Epithelial cell of prostate (primary cell): ENCODE data around the gene KAT14.
"Not testable (repeated sequence)": the region's sequence is repeated elsewhere in the genome, so short reads cannot be mapped to it uniquely, and the experiment has no call there.

Source experiments
- DNase-seq: peaks from one replicate; pipeline ENCODE4 v3.0.0-alpha.2; 2011; ENCODE audit warnings: low read depth, low spot score
- H3K27ac ChIP-seq: fragments of 450-650 bp; 2 replicates; pipeline ENCODE4 v1.5.1; 2017; ENCODE audit warnings: mild to moderate bottlenecking

KAT14 gene

DNA sequence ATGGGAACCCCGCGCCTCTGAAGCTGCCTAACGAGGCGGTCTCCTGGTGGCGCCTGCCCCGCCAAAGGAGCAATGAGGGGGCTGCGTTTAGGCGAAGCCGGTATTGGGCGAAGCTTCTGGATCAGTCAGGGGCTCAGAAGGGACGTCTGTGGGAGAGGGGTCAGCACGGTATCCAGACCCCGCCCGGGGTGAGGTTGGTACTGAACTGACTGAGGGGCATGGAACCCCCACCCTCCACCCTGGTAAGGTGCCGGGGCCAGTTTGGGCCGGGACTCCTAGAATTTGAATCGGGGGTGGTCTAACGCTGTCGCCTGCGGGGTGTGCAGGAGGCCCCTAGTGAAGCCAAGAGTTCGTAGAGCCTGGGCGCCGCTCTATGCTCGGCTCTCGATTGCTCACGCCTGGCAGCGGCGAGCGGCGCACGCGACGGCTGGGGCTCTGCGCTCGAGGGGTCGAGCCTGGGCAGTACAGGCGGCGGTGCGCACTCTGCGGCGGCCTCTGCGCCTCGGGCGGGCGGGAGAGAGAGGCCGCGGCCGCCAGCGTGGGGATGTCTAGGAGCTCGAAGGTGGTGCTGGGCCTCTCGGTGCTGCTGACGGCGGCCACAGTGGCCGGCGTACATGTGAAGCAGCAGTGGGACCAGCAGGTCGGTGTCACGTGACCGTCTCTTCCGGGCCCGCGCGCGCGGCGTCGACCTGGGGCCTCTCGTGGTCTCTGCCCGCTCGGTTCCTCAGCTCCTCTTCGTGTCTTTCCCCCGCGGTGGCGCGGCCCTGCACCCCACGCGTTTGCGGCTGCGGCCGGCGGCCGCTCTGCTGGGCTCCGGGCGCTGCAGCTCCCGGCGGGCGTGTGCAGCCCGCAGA is at the start of gene KAT14, which contains the start of gene PET117:
KAT14 (plus strand) TSS at position 452 of the 854 bp plus-strand sequence. CDS start 4,798 bp downstream, outside the sequence.
PET117 (plus strand) TSS at position 452 of the 854 bp plus-strand sequence; CDS start at position 545, 93 bp downstream.
- peak; percentile 40 for DNase-seq
- peak within 1 kb of the TSS; percentile 78 for H3K27ac ChIP-seq

DNA sequence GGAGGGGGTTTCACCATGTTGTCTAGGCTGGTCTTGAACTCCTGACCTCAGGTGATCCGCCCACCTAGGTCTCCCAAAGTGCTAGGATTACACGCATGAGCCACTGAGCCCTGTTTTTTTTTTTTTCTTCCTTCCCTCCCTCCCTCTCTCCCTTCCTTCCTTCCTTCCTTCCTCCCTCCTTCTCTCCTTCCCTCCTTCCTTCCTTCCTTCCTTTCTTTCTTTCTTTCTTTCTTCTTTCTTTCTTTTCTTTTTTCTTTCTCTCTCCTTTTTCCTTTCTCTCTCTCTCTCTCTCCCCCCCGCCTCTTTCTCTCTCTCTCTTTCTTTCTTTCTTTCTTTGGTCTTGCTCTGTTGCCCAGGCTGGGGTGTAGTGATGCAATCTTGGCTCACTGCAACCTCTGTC is 49.4 kb upstream of the KAT14 start:
- H3K27ac ChIP-seq, DNase-seq: not testable (repeated sequence)

DNA sequence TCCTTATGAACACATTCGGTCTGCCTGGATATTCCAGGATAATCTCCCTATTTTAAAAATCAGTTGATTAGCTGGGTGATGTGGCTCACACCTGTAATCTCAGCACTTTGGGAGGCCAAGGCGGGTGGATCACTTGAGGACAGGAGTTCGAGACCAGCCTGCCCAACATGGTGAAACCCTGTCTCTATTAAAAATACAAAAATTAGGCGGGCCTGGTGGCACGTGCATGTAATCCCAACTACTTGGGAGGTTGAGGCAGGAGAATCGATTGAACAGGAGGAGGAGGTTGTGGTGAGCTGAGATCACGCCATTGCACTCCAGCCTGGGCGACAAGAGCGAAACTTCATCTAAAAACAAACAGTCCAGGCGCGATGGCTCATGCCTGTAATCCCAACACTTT is 48.8 kb upstream of the KAT14 start:
- not testable (repeated sequence) for H3K27ac ChIP-seq, DNase-seq

- no peak overlapping the region for H3K27ac ChIP-seq
- DNase-seq, result no peak
Measured at GRCh38 chr20:18090044-18090443, 47.6 kb upstream of the KAT14 start.

GRCh38 chr20:18090477-18090876 is 47.2 kb upstream of the KAT14 start:
- DNase-seq, result no peak
- no peak overlapping the region for H3K27ac ChIP-seq

GRCh38 chr20:18091623-18092022 is 46.0 kb upstream of the KAT14 start:
- no peak for DNase-seq
- H3K27ac ChIP-seq, result no peak overlapping the region

DNA sequence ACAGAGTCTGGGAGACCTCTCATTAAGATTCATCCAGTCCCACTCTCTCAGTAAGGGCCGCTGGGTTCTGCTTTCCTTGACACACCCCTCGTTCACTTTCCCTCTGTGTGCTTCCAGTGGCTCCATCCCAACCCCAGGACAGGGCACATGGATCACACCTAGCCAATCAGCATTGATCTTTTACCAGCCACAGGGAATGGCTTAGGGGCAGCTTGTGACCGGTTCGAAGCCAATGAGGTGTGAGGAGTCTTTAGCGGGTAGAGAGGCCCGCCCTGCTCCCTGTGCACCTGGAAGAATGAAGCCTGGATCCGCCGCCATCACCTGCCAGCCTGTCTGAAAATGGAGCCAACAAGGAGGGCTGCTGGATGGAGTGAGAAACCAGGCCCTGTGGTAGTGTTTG is 44.8 kb upstream of the KAT14 start:
- H3K27ac ChIP-seq, result no peak overlapping the region
- no peak for DNase-seq

DNA sequence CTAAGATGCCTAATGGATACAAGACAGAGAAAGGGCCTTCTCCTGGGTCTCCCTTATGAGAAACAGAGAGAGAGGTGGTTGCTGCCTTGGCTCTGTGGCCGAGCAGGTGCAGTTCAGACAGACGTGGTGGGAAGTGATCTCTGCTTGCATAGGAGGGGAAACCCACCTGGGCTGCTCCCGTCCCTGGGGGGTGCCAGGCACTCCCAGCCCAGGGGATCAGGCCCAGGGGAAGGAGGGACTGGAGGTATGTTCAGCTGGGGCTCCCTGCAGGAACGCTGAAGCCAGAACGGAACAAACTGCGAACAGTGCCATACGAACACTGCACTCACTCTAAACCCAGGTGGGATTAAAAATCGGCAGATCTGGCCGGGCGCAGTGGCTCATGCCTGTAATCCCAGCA is 44.3 kb upstream of the KAT14 start:
- DNase-seq, result no peak
- H3K27ac ChIP-seq, result no peak overlapping the region

GRCh38 chr20:18094191-18094590 is 43.5 kb upstream of the KAT14 start:
- H3K27ac ChIP-seq, result no peak overlapping the region
- no peak for DNase-seq

- not testable (repeated sequence) for H3K27ac ChIP-seq, DNase-seq
Measured at GRCh38 chr20:18100569-18100968, 37.1 kb upstream of the KAT14 start.

DNA sequence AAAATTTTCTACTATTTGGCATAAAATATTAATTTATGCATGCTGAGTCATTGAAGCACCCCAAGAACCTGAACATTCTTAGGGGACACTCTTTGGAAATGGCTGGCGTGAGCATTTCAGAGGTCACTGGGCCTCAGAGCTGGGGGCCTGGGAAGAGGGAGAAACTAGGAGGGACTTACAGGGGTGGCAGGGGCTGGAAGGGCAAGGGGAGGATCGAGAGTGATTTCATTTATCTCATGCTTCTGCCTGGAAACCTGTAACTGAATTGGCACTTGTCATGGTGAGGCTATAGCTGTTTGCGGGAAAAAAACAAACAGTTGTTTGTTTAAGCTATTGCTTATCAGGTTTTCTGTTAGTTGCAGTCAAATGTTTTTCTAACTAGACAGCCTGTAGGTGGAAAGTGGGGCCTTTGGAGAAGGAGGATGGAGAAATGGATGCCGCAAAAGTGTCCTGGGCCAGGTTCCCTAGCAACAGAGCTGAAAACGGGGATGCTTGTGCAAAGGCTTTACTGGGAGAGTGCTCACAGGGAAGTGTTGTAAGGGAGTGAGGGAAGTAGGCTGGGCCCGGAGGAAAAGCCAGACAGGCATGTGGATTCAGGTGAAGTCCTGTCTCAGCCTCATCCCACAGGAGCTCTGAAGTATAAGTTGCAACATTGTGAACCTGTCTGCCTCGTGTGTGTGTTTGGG is 36.4 kb upstream of the KAT14 start:
- H3K27ac ChIP-seq, result no peak overlapping the region
- no peak for DNase-seq

DNA sequence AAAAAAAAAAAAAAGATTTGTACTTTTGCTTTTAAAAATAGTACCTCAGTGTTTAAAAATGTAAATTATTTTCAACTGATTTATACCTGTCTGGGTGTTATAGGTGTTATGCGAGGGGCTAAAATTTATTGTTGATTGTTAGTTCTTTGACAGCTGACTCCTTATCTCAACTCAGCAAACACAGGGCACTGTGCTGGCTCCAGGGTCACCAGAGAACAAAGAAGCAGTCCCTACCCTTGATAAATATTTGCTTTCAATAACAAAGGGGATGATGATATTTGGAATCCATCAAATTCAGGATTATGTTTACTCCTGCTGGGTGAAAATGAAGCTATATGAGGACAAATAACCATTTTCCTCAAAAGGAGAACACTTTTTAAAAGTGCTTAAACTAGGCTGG is 34.2 kb upstream of the KAT14 start:
- DNase-seq, result no peak
- H3K27ac ChIP-seq, result no peak overlapping the region

- DNase-seq, result no peak
- no peak overlapping the region for H3K27ac ChIP-seq
Measured at GRCh38 chr20:18108326-18108725, 29.3 kb upstream of the KAT14 start.

GRCh38 chr20:18128574-18128973 is 9.1 kb upstream of the KAT14 start:
- not testable (repeated sequence) for DNase-seq, H3K27ac ChIP-seq

GRCh38 chr20:18132663-18133062 is 5.0 kb upstream of the KAT14 start:
- no peak for DNase-seq
- no peak overlapping the region for H3K27ac ChIP-seq

- DNase-seq, result peak; percentile 36
Measured at GRCh38 chr20:18133962-18134361, 3.7 kb upstream of the KAT14 start.

DNA sequence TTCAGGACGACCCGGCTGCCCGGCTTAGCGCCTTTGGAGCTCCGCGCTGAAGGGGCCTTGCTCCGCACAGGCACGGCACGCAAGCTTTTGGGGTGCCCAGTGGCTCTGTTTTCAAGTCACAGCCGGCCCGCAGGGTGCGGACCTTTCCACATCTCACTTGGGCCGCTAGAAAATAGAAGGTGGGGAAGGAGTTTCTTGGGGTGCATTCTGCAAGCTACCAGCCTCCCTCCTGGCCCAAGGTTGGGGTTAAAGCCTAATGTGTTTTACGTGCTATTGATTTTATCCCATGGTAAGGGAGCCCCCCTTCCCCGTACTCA is 561 bp downstream of the KAT14 start:
- H3K27ac ChIP-seq, result peak overlapping the region; percentile 78
- no peak for DNase-seq

More at GRCh38 chr20:18133962-18134361, 3.7 kb upstream of the KAT14 start:
- H3K27ac ChIP-seq, result peak overlapping the region; percentile 27

DNA sequence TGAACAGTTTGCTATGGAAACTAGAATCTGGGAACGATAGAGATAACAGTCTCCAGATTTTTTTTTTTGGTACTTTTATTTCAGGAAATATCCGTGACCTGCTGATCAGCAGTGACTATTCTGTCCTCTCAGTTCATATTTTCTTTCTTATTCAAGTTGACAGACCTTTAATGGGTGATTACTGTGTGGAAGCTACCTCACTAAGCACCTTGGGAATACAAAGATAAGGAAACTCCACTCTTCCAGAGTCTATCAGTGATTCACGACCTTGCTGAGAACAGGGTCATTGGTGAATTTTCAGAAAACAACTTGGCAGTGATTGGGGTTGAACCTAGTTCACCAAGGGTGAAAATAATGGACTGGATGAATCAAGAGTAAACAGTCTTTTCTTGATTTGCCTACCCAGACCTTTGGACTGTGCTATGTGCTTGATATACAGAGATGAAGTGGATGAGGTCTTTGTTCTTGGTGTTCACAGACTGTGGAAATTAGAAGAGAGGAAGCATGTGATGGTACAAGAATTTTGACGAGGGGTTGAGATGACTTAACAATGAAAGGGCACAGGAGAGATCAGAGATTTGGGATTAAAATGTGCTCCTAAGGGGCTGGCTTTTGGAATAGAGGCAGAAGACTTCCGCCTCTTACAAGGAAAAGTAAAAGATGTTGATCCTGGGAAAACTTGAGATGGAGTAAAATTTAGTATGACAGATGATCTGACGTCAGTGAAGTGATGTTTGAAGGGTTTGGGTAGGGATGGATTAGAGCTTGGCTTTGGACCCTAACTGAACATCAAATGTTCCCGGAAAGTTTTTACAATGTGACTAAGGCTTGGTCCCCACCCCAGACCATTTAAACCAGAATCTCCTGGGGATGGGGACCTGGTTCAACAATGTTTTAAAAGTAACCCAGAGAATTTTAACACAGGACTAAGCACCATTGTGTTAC is 1.2 kb downstream of the KAT14 start:
- DNase-seq, result no peak
- peak overlapping the region; percentile 78 for H3K27ac ChIP-seq

DNA sequence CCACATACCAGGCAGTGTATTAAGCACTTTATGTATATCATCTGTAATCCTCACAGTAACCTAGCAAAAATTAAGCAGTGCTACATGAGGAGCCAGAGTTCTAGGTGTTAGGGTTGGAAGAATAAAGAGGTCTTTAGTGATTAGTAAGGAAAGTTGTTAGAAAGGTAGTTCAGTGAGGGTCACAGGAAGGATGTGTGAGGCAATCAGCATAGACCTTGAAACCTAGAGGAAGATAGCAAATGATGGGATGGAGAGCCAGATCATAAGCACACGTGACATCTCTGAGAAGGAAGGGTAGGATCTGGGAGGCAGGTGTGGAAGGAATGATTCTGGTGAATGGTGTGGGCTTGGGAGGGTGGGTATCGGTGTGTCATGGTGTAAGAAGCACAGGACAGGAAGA is 2.2 kb downstream of the KAT14 start:
- no peak overlapping the region for H3K27ac ChIP-seq
- DNase-seq, result no peak

- peak overlapping the region; percentile 49 for H3K27ac ChIP-seq
- no peak for DNase-seq
Measured at GRCh38 chr20:18144541-18145099, 7.0 kb downstream of the KAT14 start.
